ENCODE results near the gene HMCES.
"Not testable (repeated sequence)": the region's sequence is repeated elsewhere in the genome, so short reads cannot be mapped to it uniquely, and the experiment has no call there.

The HMCES gene

DNA sequence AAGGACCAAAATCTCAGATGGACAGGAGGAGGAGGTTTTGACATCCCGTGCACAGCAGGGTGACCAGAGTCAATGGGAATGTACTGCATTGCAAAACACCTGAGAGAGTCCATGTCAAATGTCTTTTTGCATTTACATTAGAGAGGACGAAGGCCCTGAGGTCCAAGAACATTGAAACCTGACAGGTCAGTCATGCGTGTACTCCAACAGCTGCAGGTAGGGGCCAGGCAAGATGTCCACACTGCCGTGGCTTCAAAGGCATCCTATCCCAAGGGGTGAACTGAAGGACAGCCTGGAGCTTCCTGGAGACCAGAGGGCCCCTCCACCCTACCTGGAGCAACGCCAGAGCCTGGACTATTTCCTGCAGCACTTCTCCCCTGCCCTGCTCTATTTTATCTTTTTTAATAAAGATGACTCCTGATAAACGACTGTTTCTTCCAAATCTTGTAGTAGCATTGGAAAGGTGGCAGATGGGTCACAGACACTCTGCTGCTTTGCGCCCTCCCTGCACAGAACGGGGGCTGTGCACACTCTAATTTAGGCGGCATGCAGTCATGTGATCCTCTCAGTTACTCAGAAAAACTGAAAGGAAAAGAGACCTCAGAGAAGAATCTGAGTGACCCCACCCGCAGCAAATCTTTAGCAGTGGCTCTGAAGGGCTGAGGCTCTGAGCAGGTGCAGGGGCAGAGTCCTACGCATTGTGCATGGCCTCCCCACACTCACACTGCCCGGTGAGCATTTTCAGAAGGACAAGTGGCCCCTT is 68.2 kb downstream of the HMCES start:
- DNase-seq (ENCODE audit: low read depth in 2 of 2, low spot score in 1 of 2) = no peak

DNA sequence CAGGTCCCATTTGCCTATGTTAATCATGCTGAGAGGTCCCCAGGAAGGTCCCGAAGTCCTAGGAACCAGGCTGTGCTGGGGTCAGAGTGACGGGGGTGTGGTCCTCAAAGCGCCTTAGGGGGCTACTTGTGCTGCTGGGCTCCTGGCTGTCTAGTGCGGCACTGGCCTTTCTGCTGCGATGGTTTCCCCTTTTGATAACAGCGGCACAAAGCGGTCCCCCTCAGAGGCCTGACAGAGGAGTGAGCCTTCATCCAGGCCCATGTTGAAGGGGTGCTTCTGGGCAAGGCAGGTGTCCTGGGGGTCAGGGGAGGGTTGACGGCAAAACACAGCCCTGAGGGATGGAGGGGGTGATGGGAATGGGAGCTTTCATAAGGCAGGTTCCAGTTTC is 68.8 kb downstream of the HMCES start:
- DNase-seq (ENCODE audit: low read depth in 2 of 2, low spot score in 1 of 2) = no peak

DNA sequence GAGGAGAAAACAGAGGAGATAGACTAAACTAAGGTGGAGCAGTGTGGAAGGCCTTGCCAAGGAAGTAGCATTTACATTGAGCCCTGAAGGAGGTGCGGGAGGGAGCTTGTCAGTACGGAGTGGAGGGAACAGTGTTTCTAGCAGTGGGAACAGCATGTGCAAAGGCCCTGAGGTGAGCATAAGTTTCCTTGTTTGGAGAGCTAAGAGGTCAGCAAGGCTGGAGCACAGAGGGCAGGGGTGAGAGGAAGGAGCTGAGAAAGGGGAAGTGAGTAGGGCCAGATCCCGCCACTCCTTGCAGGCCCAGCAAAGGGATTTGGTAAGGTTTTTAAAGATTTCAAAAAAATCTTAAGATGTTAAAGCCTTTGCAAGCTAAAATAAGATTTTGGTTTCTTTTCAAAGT is 70.1 kb downstream of the HMCES start:
- no peak for DNase-seq (ENCODE audit: low read depth in 2 of 2, low spot score in 1 of 2)

DNA sequence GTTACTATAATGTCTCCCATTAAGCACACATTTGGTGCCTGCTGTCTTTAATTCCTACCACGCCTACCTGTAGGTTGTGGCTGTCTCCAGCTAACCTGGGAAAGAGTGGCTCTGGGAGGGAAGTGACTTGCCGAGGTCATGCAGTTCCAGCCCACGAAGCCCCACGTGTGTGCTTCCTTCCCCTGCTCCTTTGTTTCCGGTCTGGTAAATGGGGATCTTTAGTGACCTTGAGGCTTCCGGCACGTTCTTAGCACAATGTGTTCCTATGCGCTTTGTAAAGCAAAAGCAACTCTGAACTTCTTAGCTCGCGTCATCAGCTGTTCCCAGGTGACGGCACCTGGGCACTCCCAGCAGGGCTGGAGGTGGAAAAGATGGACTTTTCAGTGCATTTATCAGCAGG is 70.5 kb downstream of the HMCES start:
- DNase-seq (ENCODE audit: low read depth in 2 of 2, low spot score in 1 of 2) = not testable (repeated sequence)

DNA sequence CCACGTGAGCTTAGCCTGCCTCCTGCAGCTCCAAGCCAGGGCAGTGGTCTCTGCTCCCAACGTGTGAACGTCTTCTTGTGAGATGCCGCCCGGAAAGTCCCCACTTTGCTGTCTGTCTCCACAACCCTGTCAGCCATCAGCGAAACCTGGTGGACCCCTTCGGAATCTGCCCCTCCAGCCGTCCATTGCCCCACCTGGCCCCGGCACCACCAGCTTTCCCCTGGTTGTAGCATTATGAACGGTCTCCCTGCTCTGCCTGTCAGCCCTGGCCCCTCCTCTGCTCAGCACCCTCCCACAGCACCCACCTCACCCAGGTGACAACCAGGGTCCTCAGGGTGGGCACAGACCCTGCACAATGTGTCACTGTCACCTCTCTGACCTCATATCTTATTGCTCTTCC is 71.1 kb downstream of the HMCES start:
- no peak for DNase-seq (ENCODE audit: low read depth in 2 of 2, low spot score in 1 of 2)

DNA sequence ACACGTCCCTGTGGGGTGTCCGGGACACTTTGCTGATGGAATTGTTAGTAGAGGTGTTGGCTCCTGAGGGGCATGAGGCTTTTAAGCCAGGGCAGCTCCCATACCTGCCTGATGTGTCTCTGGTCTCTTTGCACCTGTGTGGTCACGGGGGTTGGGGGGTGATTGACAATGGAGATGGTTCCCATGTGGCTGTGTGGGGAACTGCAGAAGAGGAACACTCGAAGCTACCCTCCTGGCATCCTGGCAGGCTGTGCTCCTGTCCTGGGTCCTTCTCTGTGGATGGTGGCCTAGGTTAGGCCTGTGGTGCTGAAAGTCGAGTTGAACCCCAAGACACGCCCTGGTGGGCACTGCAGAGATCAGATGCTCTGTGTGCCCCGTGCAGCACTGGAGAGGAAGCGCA is 73.4 kb downstream of the HMCES start:
- DNase-seq (ENCODE audit: low read depth in 2 of 2, low spot score in 1 of 2) = no peak

DNA sequence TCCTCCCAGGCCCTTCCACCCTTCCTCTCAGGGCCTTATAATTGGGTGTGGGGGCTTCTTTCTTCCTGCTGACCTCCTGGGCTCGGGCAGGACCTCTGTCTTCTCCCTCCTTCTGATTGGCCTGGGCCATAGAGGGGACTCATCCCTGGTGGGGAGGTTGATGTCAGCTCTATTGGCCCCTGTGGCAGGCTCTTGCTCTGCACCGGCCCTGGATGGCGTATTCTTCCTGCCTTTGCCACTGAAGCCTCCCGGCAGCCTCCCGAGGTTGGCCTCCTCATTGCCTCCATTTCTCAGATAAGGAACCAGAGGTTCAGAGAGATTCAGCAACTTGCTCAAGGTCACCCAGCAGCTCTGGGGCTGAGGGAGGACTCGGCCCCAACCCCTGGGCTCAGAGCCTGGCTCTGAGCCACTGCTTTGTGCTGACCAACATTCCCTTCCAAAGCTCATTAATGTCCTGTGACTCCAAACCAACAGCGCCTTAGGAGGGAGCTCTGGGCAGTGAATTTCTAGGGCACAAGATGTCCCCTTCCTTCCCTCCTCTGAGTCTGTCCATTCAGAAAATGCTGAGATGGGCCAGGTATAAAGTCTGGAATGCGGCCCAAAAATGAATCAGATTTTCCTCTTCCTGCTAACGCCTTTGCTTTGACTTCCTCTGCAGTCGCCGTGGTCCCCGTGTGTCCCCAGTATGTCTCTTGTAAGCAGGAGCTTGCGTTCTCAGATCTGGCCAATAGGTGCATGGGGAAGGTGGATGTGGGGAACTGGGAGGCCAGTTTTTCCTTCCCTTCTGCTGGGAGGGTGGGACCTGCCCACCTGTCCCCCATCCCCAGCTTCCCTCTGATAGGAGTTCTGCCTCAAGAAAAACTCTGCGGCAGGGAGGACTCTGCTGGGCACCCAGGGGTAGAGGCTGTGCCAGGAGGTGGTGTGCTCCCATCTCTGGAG is 74.2 kb downstream of the HMCES start:
- no peak for DNase-seq (ENCODE audit: low read depth in 2 of 2, low spot score in 1 of 2)

DNA sequence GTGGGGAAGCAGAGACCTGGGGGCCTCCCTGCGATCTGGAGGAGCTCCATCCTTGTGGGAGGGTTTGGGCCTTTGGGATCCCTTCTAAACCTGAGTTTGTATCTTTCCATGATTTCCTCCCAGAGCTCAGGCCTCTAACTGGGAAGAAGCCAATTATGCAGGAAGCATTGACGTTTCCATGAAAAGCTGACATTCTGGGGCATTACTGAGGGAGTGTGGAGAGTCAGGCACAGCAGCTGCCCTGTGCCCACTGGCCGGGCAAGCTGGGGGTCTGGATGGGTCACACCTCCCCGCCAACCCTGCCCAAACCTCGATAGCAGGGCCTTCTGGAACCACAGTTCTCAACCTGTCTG is 74.9 kb downstream of the HMCES start:
- no peak for DNase-seq (ENCODE audit: low read depth in 2 of 2, low spot score in 1 of 2)

Data from stimulated activated CD8-positive, alpha-beta memory T cell treated with anti-CD3 and anti-CD28 coated beads, Interleukin-4, amount 100 ng/mL, for 4 hours (primary cell).